Endothelial cell of umbilical vein (primary cell): ENCODE data around the gene MIEF1. TPM values are rescaled to one million over a fixed set of nuclear protein-coding genes. Genes with fewer than 3 reads are reported as not detected.

Experiments used
- BruUV-seq: library from RNA; stranded (reverse); fragments of 400-500 nt; replicated peaks from 2 replicates; lab custom pipeline; 2021; lab: Mats Ljungman, UMichigan
- CTCF ChIA-PET: fragments of 300-600, 350-600 bp; sonication (Branson Sonifier 250); formaldehyde crosslinking; loops from one replicate; lab custom pipeline; 2021; ENCODE audit warnings: antibody characterized with exemption, inconsistent platforms; lab: Charles Lee
- POLR2A ChIA-PET: fragments of 300-600, 350-600 bp; sonication (Branson Sonifier 250); formaldehyde crosslinking; loops from one replicate; lab custom pipeline; 2021; ENCODE audit warnings: antibody characterized with exemption, inconsistent platforms; lab: Charles Lee
- DNase-seq: peaks from one replicate; pipeline ENCODE4 v3.0.0-alpha.2; 2011; ENCODE audit warnings: low read depth, low spot score
- FAIRE-seq: peaks from 2 replicates; lab custom pipeline; 2011; peaks lifted over from hg19 to GRCh38; lab: Jason Lieb, UNC
- H2AFZ ChIP-seq: 2 replicates; pipeline ENCODE4 v1.6.0; 2012; ENCODE audit warnings: low read depth, low read length, control low read depth, inconsistent platforms
- H3K27ac ChIP-seq: 2 replicates; pipeline ENCODE4 v1.5.1; 2011; ENCODE audit warnings: low read depth, mild to moderate bottlenecking, control low read depth, low read length, moderate library complexity; ENCODE audit not compliant: insufficient read depth
- H3K27me3 ChIP-seq, 2 experiments: 2 replicates each; pipeline versions ENCODE4 v1.6.0 to v1.6.1; 2011; ENCODE audit warnings: low read length in 2 of 2, mixed read lengths in 1 of 2; ENCODE audit not compliant: control insufficient read depth in 2 of 2, insufficient read depth in 2 of 2
- H3K36me3 ChIP-seq, 2 experiments: 2 replicates in 1 of 2; 3 replicates in 1 of 2; pipeline ENCODE4 v1.5.1; 2011; ENCODE audit warnings: low read length in 2 of 2, mild to moderate bottlenecking in 1 of 2, moderate library complexity in 1 of 2; ENCODE audit not compliant: control insufficient read depth in 2 of 2, insufficient read depth in 2 of 2; ENCODE audit errors: extremely low read depth in 1 of 2
- H3K4me1 ChIP-seq: 3 replicates; pipeline ENCODE4 v1.5.1; 2011; ENCODE audit warnings: mild to moderate bottlenecking, low read length; ENCODE audit not compliant: control insufficient read depth, insufficient read depth; ENCODE audit errors: extremely low read depth
- H3K4me2 ChIP-seq: 2 replicates; pipeline ENCODE4 v1.6.1; 2011; ENCODE audit warnings: low read length, control low read depth, mixed read lengths; ENCODE audit not compliant: insufficient read depth
- H3K4me3 ChIP-seq, 3 experiments: fragments of 200-600 bp in 1 of 3; sonication (generic), shearing (Covaris generic) in 1 of 3; replicated peaks in 1 of 3; 2 replicates each; pipeline ENCODE4 v1.5.1; 2011 to 2016; ENCODE audit warnings: control low read depth in 3 of 3, low read length in 3 of 3, mild to moderate bottlenecking in 2 of 3, inconsistent platforms in 1 of 3, low read depth in 1 of 3, moderate library complexity in 1 of 3; ENCODE audit not compliant: insufficient read depth in 1 of 3
- H3K79me2 ChIP-seq: 2 replicates; pipeline ENCODE4 v1.6.0; 2012; ENCODE audit warnings: low read length, inconsistent platforms; ENCODE audit not compliant: control insufficient read depth, insufficient read depth
- H3K9ac ChIP-seq: replicated peaks from 2 replicates; pipeline ENCODE3; 2011; ENCODE audit warnings: low read length, control low read depth; ENCODE audit not compliant: insufficient read depth; ENCODE audit errors: extremely low read depth
- H3K9me1 ChIP-seq: replicated peaks from 3 replicates; pipeline ENCODE4 v1.6.0; 2011; ENCODE audit warnings: mild to moderate bottlenecking, low read length; ENCODE audit not compliant: control insufficient read depth, insufficient read depth; ENCODE audit errors: extremely low read depth
- H3K9me3 ChIP-seq: replicated peaks from 2 replicates; pipeline ENCODE4 v1.5.1; 2012; ENCODE audit warnings: low read length, inconsistent platforms; ENCODE audit not compliant: control insufficient read depth, insufficient read depth
- H4K20me1 ChIP-seq: replicated peaks from 2 replicates; pipeline ENCODE3; 2011; ENCODE audit warnings: mild to moderate bottlenecking, low read length; ENCODE audit not compliant: control insufficient read depth, insufficient read depth; ENCODE audit errors: extremely low read depth
- EZH2 ChIP-seq: IDR thresholded peaks from 2 replicates; pipeline ENCODE4 v1.6.1; 2012; ENCODE audit warnings: borderline replicate concordance, low read depth, mild to moderate bottlenecking, moderate library complexity, low read length, inconsistent platforms; ENCODE audit not compliant: severe bottlenecking
- GATA2 ChIP-seq: IDR thresholded peaks from 2 replicates; pipeline ENCODE4 v1.7.0; 2011; ENCODE audit warnings: low read depth, mild to moderate bottlenecking, moderate library complexity, mixed read lengths, low read length; ENCODE audit not compliant: insufficient read length, insufficient read depth
- MYC ChIP-seq: IDR thresholded peaks from one replicate; pipeline ENCODE4 v1.6.1; 2011; ENCODE audit warnings: mild to moderate bottlenecking, low read depth, low read length
- POLR2A ChIP-seq: IDR thresholded peaks from 2 replicates; pipeline ENCODE4 v1.6.1; 2012; ENCODE audit warnings: low read depth, mild to moderate bottlenecking, control low read depth, low read length
- dilution Hi-C: fragments of 300-500 bp; cut with MboI; formaldehyde crosslinking; loops from one replicate; pipeline ENCODE4 v1.15.0; 2019; ENCODE audit warnings: low sequenced_read_pairs; ENCODE audit not compliant: extremely low pct_ligation_motif_present
- intact Hi-C: fragments of 100-400 bp; cut with micrococcal nuclease; formaldehyde crosslinking; loops from one replicate; pipeline ENCODE4 v1.10.0; 2022
- polyA plus RNA-seq, 4 experiments: library from polyadenylated mRNA; depleted of rRNA in 3 of 4; stranded (reverse) in 3 of 4; unstranded in 1 of 4; fragments of >200 nt; gene quantifications; 2 replicates each; pipeline versions ENCODE4 v1.2.1 to v1.2.3, GENCODE V29; 2011 to 2012; ENCODE audit warnings: missing spikeins in 1 of 4
- total RNA-seq: library from RNA; stranded (reverse); gene quantifications from 2 replicates; pipeline ENCODE4 v1.2.3, GENCODE V29; 2021
- TF ChIP-seq, protein P1 (sequence below), 2 donors: IDR thresholded peaks; 1 replicate in 1 of 2; 2 replicates in 1 of 2; pipeline ENCODE4 v1.5.1; 2011; ENCODE audit warnings: low read length in 2 of 2, mild to moderate bottlenecking in 2 of 2, moderate library complexity in 2 of 2, control low read depth in 1 of 2, inconsistent platforms in 1 of 2, low read depth in 1 of 2; ENCODE audit not compliant: insufficient read depth in 1 of 2; ENCODE audit errors: extremely low read depth in 1 of 2
- TF ChIP-seq, protein P2 (sequence below): IDR thresholded peaks from 2 replicates; pipeline ENCODE4 v1.6.1; 2011; ENCODE audit not compliant: insufficient read depth, insufficient read length

MIEF1 gene
- total and polyA plus RNA-seq, 2 donors (not counting 3 experiments of a cell fraction or from before 2014, with no cell fraction given): 14.2 to 31.1 TPM

DNA sequence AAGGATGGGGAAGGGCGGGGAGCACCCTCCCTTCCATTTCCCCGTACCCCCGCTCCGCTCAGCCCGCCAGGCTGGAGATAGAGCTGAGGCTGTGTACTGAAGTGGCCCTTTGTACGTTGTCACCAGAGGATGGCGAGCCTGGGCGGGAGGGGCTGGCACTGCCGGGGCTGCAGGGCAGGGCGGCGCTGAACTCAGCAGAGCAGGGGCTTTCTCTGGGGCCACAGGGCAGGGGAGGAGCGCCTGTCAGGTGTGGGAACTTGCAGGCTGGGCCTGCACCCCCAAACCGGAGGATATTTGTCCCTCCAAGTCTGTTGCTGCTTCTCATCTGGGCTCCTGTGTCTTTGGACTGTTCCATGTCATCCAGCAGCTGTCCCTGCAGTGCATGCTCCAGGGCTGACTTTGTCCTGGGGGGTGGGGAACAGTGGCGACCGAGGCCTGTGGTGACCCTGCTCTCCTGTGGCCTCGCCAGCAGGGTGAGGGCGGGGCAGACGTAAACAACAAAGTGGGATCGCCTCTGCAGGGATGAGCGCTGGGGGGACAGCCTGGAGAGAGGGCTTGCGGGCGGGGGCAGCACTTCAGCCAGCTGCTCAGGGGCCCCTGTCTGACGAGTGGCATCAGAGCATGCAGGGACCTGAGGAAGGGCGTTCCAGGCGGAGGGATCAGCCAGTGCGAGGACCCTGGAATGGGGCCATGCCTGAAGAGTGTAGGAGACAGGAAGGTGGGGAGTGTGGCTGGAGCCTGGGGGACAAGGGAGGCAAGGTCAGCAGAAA is 32.2 kb upstream of the MIEF1 start:
- dilution Hi-C loops: no loop called here
- no peak for DNase-seq
- BruUV-seq: no TSS peak
- ChIA-PET POLR2A (no interaction called here), CTCF (no interaction called here)
- Histone ChIP-seq H3K36me3 (no peaks in the 10 kb centered on the region), H2AFZ (no peak overlapping the region), H4K20me1 (no peaks in the 10 kb centered on the region), H3K9me1 (no peaks in the 10 kb centered on the region), H3K27ac (no peak overlapping the region), H3K79me2 (no peaks in the 10 kb centered on the region), H3K4me2 (no peak overlapping the region), H3K9me3 (no peaks in the 10 kb centered on the region), H3K4me3 (no peak overlapping the region), H3K4me1 (peaks cover 3% of the 10 kb centered on the region), H3K27me3 (no peaks in the 10 kb centered on the region), H3K9ac (no peak overlapping the region)
- TF ChIP-seq EZH2: no peak
- TF ChIP-seq, protein P1, sequence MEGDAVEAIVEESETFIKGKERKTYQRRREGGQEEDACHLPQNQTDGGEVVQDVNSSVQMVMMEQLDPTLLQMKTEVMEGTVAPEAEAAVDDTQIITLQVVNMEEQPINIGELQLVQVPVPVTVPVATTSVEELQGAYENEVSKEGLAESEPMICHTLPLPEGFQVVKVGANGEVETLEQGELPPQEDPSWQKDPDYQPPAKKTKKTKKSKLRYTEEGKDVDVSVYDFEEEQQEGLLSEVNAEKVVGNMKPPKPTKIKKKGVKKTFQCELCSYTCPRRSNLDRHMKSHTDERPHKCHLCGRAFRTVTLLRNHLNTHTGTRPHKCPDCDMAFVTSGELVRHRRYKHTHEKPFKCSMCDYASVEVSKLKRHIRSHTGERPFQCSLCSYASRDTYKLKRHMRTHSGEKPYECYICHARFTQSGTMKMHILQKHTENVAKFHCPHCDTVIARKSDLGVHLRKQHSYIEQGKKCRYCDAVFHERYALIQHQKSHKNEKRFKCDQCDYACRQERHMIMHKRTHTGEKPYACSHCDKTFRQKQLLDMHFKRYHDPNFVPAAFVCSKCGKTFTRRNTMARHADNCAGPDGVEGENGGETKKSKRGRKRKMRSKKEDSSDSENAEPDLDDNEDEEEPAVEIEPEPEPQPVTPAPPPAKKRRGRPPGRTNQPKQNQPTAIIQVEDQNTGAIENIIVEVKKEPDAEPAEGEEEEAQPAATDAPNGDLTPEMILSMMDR (IDR thresholded peaks at IDR 0.05; ENCODE audit: extremely low read depth in 1 of 2, insufficient read depth in 1 of 2, low read depth in 1 of 2, low read length in 2 of 2): no peak
- no peak for TF ChIP-seq POLR2A
- TF ChIP-seq, protein P2, sequence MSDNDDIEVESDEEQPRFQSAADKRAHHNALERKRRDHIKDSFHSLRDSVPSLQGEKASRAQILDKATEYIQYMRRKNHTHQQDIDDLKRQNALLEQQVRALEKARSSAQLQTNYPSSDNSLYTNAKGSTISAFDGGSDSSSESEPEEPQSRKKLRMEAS: no peak
- TF ChIP-seq MYC: no peak
- no peak for TF ChIP-seq GATA2
- intact Hi-C loops: no loop called here
- no peak for FAIRE-seq
